GM12878 (cell line): ENCODE data around the gene FRYL. TPM values are rescaled to one million over a fixed set of nuclear protein-coding genes. Genes with fewer than 3 reads are reported as not detected.

Experiments used
- ATAC-seq: fragments of 200-7000 bp; cut with Tn5 transposase; 3 replicates; pipeline ENCODE4 v1.9.1; 2020; ENCODE audit warnings: mild to moderate bottlenecking, moderate library complexity
- BruUV-seq: library from RNA; stranded (reverse); fragments of 400-500 nt; replicated peaks from 2 replicates; lab custom pipeline; 2021; lab: Mats Ljungman, UMichigan
- CTCF ChIA-PET: fragments of 300-600 bp; sonication (Branson Sonifier 250); formaldehyde crosslinking; extraction: SDS; loops from one replicate; lab custom pipeline; 2021; ENCODE audit warnings: inconsistent platforms; lab: Yijun Ruan, JAX
- POLR2A ChIA-PET: fragments of 350-600 bp; formaldehyde crosslinking; extraction: SDS; loops from one replicate; lab custom pipeline; 2021; ENCODE audit warnings: inconsistent platforms; lab: Charles Lee
- RAD21 ChIA-PET: fragments of 300-600 bp; sonication (Branson Sonifier 250); formaldehyde crosslinking; loops from one replicate; lab custom pipeline; 2023; ENCODE audit warnings: antibody characterized with exemption; ENCODE audit not compliant: unreplicated experiment; lab: Charles Lee
- SMC1A ChIA-PET: fragments of 300-600 bp; sonication (Branson Sonifier 250); formaldehyde crosslinking; loops from one replicate; lab custom pipeline; 2023; ENCODE audit not compliant: unreplicated experiment, uncharacterized antibody; lab: Charles Lee
- DNase-seq: peaks from one replicate; pipeline ENCODE4 v3.0.0-alpha.2; 2011; ENCODE audit warnings: low read depth, low spot score
- FAIRE-seq: peaks from 3 replicates; lab custom pipeline; 2011; peaks lifted over from hg19 to GRCh38; lab: Jason Lieb, UNC
- H2AFZ ChIP-seq: 2 replicates; pipeline ENCODE4 v1.6.0; 2011; ENCODE audit warnings: low read depth, low read length, control low read depth; ENCODE audit not compliant: control insufficient read depth
- H3K27ac ChIP-seq: 2 replicates; pipeline ENCODE4 v1.5.1; 2011; ENCODE audit warnings: control low read depth; ENCODE audit not compliant: control insufficient read depth, insufficient read depth
- H3K27me3 ChIP-seq, 2 experiments: replicated peaks in 1 of 2; 2 replicates each; pipeline versions ENCODE4 v1.6.0 to v1.6.1; 2011; ENCODE audit warnings: low read length in 1 of 2; ENCODE audit not compliant: control insufficient read depth in 2 of 2, insufficient read depth in 2 of 2
- H3K36me3 ChIP-seq, 2 experiments: 2 replicates each; pipeline ENCODE4 v1.5.1; 2011; ENCODE audit warnings: low read length in 1 of 2; ENCODE audit not compliant: control insufficient read depth in 2 of 2, insufficient read depth in 2 of 2
- H3K4me1 ChIP-seq: 2 replicates; pipeline ENCODE4 v1.6.1; 2011; ENCODE audit warnings: mild to moderate bottlenecking, low read length, moderate library complexity, mixed read lengths; ENCODE audit not compliant: control insufficient read depth, insufficient read depth
- H3K4me2 ChIP-seq: 2 replicates; pipeline ENCODE4 v1.6.0; 2011; ENCODE audit warnings: control low read depth; ENCODE audit not compliant: control insufficient read depth, insufficient read depth
- H3K4me3 ChIP-seq: fragments of 200-600 bp; sonication (generic); 2 replicates; pipeline ENCODE4 v1.5.1; 2016
- H3K79me2 ChIP-seq: 2 replicates; pipeline ENCODE4 v1.6.0; 2011; ENCODE audit warnings: low read length; ENCODE audit not compliant: control insufficient read depth, insufficient read depth
- H3K9ac ChIP-seq: 2 replicates; pipeline ENCODE4 v1.8.0; 2011; ENCODE audit warnings: low read length, control low read depth, mixed read lengths; ENCODE audit not compliant: control insufficient read depth, insufficient read depth
- H3K9me3 ChIP-seq: replicated peaks from 3 replicates; pipeline ENCODE4 v1.5.1; 2011; ENCODE audit warnings: mild to moderate bottlenecking, low read length; ENCODE audit not compliant: control insufficient read depth, insufficient read depth
- H4K20me1 ChIP-seq: 2 replicates; pipeline ENCODE4 v1.6.0; 2011; ENCODE audit not compliant: control insufficient read depth, insufficient read depth
- CBFB ChIP-seq: IDR thresholded peaks from 2 replicates; pipeline ENCODE4 v1.6.1; 2016; ENCODE audit warnings: antibody characterized with exemption, low read depth
- CBX5 ChIP-seq: sonication (generic); IDR thresholded peaks from 2 replicates; pipeline ENCODE4 v1.6.1; 2016; ENCODE audit warnings: low read depth, moderate library complexity, mild to moderate bottlenecking, inconsistent platforms
- CTCF ChIP-seq, 3 experiments: IDR thresholded peaks in 2 of 3; conservative IDR thresholded peaks in 1 of 3; 2 replicates each; pipeline ENCODE4 v1.5.1; 2011; ENCODE audit warnings: low read depth in 3 of 3, low read length in 3 of 3, mild to moderate bottlenecking in 3 of 3, control low read depth in 2 of 3, moderate library complexity in 2 of 3, inconsistent platforms in 1 of 3, mixed read lengths in 1 of 3; ENCODE audit not compliant: control insufficient read depth in 2 of 3, insufficient read depth in 1 of 3; ENCODE audit errors: extremely low read depth in 1 of 3
- EGR1 ChIP-seq, 2 experiments: IDR thresholded peaks; 1 replicate in 1 of 2; 2 replicates in 1 of 2; pipeline ENCODE4 v1.6.1; 2011 to 2012; ENCODE audit warnings: low read depth in 2 of 2, low read length in 2 of 2, borderline replicate concordance in 1 of 2, mild to moderate bottlenecking in 1 of 2, moderate library complexity in 1 of 2
- KLF5 ChIP-seq: fragments of 450-650 bp; IDR thresholded peaks from 2 replicates; pipeline ENCODE4 v1.6.1; 2014; ENCODE audit warnings: mild to moderate bottlenecking; ENCODE audit not compliant: partially characterized antibody
- LARP7 ChIP-seq: fragments of 450-650 bp; IDR thresholded peaks from 2 replicates; pipeline ENCODE4 v1.6.1; 2017; ENCODE audit warnings: mild to moderate bottlenecking
- NFYA ChIP-seq: IDR thresholded peaks from 2 replicates; pipeline ENCODE4 v1.6.1; 2011; ENCODE audit warnings: low read depth, mild to moderate bottlenecking, low read length, improper control_type of control experiment, borderline replicate concordance
- RB1 ChIP-seq: fragments of 450-650 bp; formaldehyde crosslinking; IDR thresholded peaks from 2 replicates; pipeline ENCODE4 v1.6.1; 2017; ENCODE audit warnings: mild to moderate bottlenecking, borderline replicate concordance
- TCF3 ChIP-seq: IDR thresholded peaks from 2 replicates; pipeline ENCODE4 v1.6.1; 2012; ENCODE audit warnings: low read depth, mild to moderate bottlenecking, low read length, borderline replicate concordance; ENCODE audit not compliant: insufficient read depth
- in situ Hi-C: fragments of 300-500 bp; cut with MboI; formaldehyde crosslinking; loops from 9 replicates; pipeline ENCODE4 v1.14.3; 2018; ENCODE audit warnings: mixed read lengths
- intact Hi-C: fragments of 100-400 bp; cut with micrococcal nuclease; formaldehyde crosslinking; loops from one replicate; pipeline ENCODE4 v1.14.2; 2022; ENCODE audit not compliant: unreplicated experiment
- polyA plus RNA-seq, 11 experiments: library from polyadenylated mRNA; depleted of rRNA in 4 of 11; unstranded in 6 of 11; stranded (reverse) in 5 of 11; fragments of >200 nt; fragmentation: Nextera tagmentation in 4 of 11; fragmentation: Illumina TruSeq in 1 of 11; extraction: Ambion mirVana in 4 of 11; extraction: Trizol in 1 of 11; gene quantifications; 1 replicate in 1 of 11; 2 replicates in 10 of 11; pipeline versions ENCODE4 v1.2.1 to v1.2.3, GENCODE V29; 2011 to 2016; ENCODE audit warnings: inconsistent platforms in 2 of 11, missing spikeins in 2 of 11, low read depth in 1 of 11
- total RNA-seq, 4 experiments: library from RNA; depleted of rRNA in 3 of 4; stranded (reverse); fragments of >200 nt in 3 of 4; fragmentation: Illumina TruSeq in 1 of 4; extraction: Trizol in 1 of 4; gene quantifications; 2 replicates each; pipeline versions ENCODE4 v1.2.1 to v1.2.3, GENCODE V29; 2013 to 2021
- TF ChIP-seq, protein P1 (sequence below): IDR thresholded peaks from 2 replicates; pipeline ENCODE4 v1.6.1; 2011; ENCODE audit warnings: mild to moderate bottlenecking, low read depth, low read length, moderate library complexity; ENCODE audit not compliant: insufficient replicate concordance
- TF ChIP-seq, protein P2 (sequence below): fragments of 450-650 bp; formaldehyde crosslinking; IDR thresholded peaks from 2 replicates; pipeline ENCODE4 v1.4.0; 2020; ENCODE audit warnings: mild to moderate bottlenecking, moderate library complexity

The FRYL gene
- total and polyA plus RNA-seq, 10 of the 15 experiments (the other 5 are each of a cell fraction or from before 2014, with no cell fraction given), result 10.3 to 50.6 (median 28.7) TPM

DNA sequence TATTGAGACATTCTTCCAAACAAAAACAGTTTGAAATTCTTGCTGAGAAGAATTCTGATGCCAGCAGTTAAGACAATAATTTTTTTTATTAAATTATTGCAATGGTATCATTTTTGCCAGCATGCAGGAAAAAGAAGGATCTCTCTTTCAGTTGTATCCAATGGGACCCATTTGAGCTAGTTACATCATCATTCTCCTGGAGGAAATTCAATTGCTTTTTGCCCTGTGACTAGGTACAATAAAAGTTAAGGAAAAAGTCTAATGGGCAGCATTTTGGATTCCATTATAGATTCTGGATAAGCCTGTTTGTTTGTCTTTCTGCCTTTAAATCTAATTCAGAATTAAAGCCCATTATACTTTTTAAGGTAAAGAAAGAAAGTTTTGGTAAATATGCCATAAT lies 10.5 kb upstream of the FRYL start:
- DNase-seq (no peak), ATAC-seq (no peak), FAIRE-seq (no peak)
- TF ChIP-seq, protein P1, sequence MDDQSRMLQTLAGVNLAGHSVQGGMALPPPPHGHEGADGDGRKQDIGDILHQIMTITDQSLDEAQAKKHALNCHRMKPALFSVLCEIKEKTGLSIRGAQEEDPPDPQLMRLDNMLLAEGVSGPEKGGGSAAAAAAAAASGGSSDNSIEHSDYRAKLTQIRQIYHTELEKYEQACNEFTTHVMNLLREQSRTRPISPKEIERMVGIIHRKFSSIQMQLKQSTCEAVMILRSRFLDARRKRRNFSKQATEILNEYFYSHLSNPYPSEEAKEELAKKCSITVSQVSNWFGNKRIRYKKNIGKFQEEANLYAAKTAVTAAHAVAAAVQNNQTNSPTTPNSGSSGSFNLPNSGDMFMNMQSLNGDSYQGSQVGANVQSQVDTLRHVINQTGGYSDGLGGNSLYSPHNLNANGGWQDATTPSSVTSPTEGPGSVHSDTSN, result no peak
- TF ChIP-seq CBX5, result no peak
- no peak for TF ChIP-seq KLF5
- no peak for TF ChIP-seq NFYA
- TF ChIP-seq LARP7, result no peak
- no peak for TF ChIP-seq CTCF (IDR thresholded peaks at IDR 0.05 in 2 of 3, conservative IDR thresholded peaks at IDR 0.05 in 1 of 3; ENCODE audit: control insufficient read depth in 2 of 3, extremely low read depth in 1 of 3, insufficient read depth in 1 of 3, low read depth in 3 of 3, low read length in 3 of 3)
- TF ChIP-seq TCF3, result no peak
- no peak for TF ChIP-seq RB1
- TF ChIP-seq, protein P2, sequence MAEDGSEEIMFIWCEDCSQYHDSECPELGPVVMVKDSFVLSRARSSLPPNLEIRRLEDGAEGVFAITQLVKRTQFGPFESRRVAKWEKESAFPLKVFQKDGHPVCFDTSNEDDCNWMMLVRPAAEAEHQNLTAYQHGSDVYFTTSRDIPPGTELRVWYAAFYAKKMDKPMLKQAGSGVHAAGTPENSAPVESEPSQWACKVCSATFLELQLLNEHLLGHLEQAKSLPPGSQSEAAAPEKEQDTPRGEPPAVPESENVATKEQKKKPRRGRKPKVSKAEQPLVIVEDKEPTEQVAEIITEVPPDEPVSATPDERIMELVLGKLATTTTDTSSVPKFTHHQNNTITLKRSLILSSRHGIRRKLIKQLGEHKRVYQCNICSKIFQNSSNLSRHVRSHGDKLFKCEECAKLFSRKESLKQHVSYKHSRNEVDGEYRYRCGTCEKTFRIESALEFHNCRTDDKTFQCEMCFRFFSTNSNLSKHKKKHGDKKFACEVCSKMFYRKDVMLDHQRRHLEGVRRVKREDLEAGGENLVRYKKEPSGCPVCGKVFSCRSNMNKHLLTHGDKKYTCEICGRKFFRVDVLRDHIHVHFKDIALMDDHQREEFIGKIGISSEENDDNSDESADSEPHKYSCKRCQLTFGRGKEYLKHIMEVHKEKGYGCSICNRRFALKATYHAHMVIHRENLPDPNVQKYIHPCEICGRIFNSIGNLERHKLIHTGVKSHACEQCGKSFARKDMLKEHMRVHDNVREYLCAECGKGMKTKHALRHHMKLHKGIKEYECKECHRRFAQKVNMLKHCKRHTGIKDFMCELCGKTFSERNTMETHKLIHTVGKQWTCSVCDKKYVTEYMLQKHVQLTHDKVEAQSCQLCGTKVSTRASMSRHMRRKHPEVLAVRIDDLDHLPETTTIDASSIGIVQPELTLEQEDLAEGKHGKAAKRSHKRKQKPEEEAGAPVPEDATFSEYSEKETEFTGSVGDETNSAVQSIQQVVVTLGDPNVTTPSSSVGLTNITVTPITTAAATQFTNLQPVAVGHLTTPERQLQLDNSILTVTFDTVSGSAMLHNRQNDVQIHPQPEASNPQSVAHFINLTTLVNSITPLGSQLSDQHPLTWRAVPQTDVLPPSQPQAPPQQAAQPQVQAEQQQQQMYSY, result no peak
- TF ChIP-seq EGR1 (IDR thresholded peaks at IDR 0.05; ENCODE audit: borderline replicate concordance in 1 of 2, low read depth in 2 of 2, low read length in 2 of 2), result no peak
- TF ChIP-seq CBFB, result no peak
- Histone ChIP-seq H3K9me3 (no peaks in the 10 kb centered on the region), H3K27me3 (no peaks in the 10 kb centered on the region), H3K4me2 (no peak overlapping the region), H3K36me3 (no peaks in the 10 kb centered on the region), H3K79me2 (no peaks in the 10 kb centered on the region), H3K4me3 (no peak overlapping the region), H3K9ac (no peak overlapping the region), H3K27ac (no peak overlapping the region), H4K20me1 (no peaks in the 10 kb centered on the region), H3K4me1 (peaks cover 17% of the 10 kb centered on the region), H2AFZ (no peak overlapping the region)
- intact Hi-C loops (no loop called here), in situ Hi-C loops (no loop called here)
- no TSS peak for BruUV-seq
- POLR2A ChIA-PET, result interaction anchor here (1.2 to 2.1 kb wide), 2 partner anchors 10 to 149 kb away, joined by 3 to 7 read pairs; partner anchors contain the start of gene FRYL
- CTCF ChIA-PET, result interaction anchor here (0.7 to 1.7 kb wide), 2 partner anchors 9 to 12 kb away, joined by 3 to 4 read pairs; no protein-coding TSS in a partner anchor
- RAD21 ChIA-PET, result interaction anchor here (1.2 kb wide), 1 partner anchor 10 kb away, joined by 3 read pairs; the partner anchor contains the start of gene FRYL
- SMC1A ChIA-PET, result interaction anchor here (1.2 kb wide), 1 partner anchor 11 kb away, joined by 3 read pairs; no protein-coding TSS in a partner anchor
